GM19023 (cell line): Measurements from ENCODE around the gene FNIP2.
"Not testable (repeated sequence)": the region's sequence is repeated elsewhere in the genome, so short reads cannot be mapped to it uniquely, and the experiment has no call there.

ENCODE experiments used
- ATAC-seq: cut with Tn5 transposase; IDR thresholded peaks from one replicate; pipeline ENCODE4 v1.9.1; 2021; ENCODE audit warnings: mild to moderate bottlenecking, moderate library complexity; ENCODE audit not compliant: unreplicated experiment

Gene FNIP2

DNA sequence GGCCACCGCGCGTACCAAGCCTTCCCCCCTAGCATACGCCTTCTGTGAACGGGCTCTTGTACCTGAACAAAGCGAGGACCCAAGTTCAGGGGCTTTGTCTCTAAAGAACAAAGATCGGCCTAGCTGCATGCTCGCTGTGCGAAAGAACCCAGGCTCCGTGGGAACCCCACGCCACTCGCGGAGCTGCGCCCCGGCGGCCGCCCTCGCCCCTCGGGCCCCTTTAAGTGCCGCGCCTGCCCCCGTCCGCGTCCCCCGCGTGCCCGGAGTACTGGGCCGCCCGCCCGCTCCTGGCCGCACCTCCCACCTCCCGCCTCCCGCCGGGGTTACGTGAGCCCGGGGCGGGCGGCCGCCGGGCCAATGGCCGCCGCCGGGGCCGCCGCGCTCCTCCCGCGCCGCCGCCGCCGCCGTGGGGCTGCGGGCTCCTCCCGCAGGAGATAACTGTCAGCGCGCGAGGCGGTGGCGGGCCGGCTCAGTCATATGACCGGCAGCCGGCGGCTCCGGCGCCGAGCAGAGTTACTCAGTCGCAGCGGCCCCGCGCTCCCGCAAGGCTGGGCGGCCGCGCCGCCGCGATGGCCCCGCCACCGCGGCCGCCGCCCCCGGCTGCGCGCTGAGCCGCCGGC, at the start of gene FNIP2:
Gene FNIP2, plus strand, starts transcription at position 472 of the 620 bp plus-strand sequence. CDS start 187 bp downstream, outside the sequence.
- peak; percentile 89 for ATAC-seq

- no peak for ATAC-seq
Measured at GRCh38 chr4:158721680-158722079, 47.1 kb upstream of the FNIP2 start.

DNA sequence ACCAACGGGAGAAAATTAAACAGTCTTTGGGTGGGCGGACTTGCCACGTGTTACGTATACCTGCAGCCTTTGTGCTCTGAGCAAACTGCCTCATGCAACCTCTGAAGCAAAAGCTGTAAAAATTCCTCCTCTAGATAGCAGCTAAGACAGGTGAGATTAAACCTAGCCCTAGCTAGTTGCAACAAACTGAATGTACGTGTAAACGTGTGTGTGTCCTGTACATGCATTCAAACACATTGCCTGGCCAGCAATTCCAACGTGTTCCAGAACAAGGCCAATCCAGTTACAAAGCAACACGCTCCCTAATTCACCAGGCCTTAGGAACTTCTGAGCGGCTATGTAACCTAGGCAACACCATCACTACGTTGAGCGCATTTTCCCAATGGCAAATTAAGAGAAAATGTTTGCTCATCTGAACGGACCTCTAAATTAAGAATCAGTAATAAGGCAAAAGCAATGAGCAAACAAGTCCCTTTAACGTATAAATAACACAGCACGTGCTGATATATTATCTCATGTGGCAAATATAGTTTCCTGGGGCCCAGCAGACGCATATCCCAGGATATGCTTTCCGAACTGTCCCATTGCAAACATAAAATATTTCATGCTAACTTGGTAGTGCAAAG, 46.4 kb upstream of the FNIP2 start:
- ATAC-seq = peak; percentile 15

DNA sequence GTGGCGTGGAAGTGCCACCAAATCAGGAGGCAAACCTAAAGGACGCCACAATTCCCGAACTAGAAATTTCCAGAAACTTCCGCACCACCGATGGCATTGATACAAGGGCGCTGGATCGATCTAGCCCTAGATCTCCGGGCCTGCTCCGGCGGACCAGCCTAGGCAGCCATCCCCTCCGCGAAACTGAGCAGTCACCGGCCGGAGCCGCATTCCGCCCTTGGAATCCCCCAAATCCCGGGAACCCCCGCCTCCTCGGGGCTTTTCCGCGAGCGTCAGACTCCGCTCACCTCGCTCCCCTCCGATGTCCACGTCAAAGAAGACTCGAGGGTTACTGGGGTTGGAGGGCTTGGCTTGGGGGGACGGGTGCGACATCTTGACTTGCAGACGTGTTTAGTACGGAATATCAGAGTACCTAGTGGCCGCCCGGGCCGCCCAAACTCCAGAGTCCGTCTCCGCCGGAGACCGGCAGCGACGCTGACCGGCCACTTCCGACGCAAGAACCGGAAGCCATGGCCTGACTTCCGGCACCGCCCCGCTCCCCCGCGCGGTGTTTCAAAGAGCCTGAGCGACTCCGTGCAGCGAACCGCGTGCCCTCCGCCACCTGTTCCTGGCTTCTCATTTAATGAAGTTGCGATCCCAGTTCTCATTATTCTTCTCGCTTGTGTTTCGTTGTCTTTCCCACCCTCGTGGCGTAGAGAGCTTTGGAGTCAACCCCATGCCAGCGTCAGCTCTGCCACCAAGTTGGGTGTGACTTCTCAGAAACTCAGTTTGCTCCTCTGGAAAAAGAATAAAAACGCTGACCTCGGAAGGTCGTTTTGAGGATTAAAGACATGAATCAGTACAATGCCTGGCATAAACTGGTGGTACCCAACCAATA, 45.7 kb upstream of the FNIP2 start, which contains the start of gene PPID:
Gene PPID, minus strand, starts transcription at position 480 of the 877 bp plus-strand sequence. Its CDS starts 108 bp downstream, at position 372.
- ATAC-seq = peak; percentile 98

DNA sequence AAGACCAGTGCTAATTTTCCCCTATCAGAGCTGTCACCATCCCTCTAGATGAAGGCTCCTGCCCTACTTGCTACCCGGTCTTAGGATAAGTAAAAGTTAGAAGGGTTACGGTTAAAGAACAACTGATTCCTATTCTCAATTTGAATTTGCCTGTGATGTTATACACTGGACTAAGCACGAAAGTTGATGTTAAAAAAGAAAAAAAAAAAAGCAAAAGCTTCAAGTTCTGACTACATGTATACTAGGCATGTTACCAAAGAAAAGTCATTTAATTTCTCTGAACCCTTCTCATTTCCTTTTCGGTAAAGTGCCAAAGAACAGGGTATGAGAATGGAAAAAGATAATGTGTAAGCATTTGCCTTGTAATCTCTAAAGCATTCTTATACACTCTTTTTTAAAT, 44.2 kb upstream of the FNIP2 start:
- ATAC-seq = no peak

- ATAC-seq = no peak
Measured at GRCh38 chr4:158726633-158727032, 42.2 kb upstream of the FNIP2 start.

DNA sequence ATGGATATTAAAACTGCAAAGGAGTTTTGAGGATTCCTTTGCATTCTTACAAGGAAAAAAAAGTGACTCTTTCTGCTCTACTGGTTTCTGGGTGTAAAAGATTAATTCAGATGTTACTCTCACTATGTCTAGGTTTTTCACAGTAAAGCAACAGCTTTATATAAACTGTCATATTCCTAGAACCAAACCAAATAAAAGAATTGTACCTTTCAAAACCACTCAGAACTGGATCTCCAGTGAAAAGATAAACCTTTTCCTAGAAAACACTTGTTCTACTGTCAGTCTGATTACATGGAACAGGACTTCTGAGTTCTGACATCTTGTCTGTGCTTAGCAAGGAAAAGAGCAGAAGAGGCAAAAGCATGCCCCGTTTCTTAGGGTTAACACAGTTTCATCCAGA, 40.6 kb upstream of the FNIP2 start:
- ATAC-seq = no peak

- ATAC-seq = peak; percentile 95
Measured at GRCh38 chr4:158729716-158730559, 38.9 kb upstream of the FNIP2 start.

DNA sequence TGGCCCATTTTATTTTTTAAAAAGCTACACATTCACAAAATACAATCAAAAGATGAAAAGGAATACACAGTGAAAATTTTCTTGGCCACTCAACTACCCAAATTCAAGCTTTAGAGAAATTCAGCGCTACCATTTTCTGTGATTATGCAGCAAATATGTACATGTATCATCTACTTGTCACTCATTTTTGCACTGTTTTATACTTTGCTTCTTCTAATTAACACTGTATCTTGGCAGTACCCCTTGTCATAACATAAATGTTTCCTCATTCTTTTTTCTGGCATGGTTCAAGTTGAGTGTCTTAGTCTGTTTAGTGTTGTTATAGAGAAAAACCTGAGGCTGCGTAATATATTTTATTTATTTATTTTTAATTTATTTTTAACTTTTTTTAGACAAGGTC, 30.0 kb upstream of the FNIP2 start:
- no peak for ATAC-seq

GRCh38 chr4:158739600-158739999, 29.2 kb upstream of the FNIP2 start:
- ATAC-seq = no peak

DNA sequence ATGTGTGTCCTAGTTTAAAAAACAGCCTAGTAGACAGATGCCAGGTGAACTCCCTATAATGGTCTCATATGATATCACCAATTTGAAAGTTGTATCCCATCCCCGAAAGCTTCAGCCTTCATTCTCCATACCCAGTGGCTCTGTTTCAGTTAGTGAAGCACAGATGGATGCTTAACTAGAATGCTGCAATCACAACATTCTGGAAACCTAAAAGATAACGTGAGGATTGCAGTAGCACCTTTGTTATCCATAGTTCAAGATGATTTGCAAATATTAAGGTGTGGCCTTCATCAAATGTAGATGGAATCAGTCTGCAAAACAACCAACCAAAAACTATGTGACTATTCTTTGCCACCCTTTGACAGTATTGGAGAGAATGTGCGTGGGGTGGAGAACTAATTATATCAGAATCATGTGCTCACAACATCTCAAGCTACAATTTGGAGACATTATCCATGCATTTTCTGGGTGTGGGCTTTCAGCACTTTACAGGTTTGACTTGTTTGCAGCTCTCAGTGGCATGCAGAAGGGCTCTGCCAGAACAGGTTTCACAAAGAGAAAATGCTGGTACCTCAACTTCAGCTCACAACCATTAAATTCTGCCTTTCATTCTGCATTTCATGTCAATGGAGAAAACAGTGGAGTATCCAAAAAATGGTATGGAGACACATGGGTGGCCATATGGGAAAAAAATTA, 27.4 kb upstream of the FNIP2 start:
- ATAC-seq = no peak

DNA sequence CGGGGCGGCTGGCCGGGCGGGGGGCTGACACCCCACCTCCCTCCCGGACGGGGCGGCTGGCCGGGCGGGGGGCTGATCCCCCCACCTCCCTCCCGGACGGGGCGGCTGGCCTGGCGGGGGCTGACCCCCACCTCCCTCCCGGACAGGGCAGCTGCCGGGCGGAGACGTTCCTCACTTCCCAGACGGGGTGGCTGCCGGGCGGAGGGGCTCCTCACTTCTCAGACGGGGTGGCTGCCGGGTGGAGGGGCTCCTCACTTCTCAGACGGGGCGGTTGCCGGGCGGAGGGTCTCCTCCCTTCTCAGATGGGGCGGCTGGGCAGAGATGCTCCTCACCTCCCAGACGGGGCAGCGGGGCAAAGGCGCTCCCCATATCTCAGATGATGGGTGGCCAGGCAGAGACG, 22.3 kb upstream of the FNIP2 start:
- ATAC-seq = not testable (repeated sequence)

- ATAC-seq = no peak
Measured at GRCh38 chr4:158750379-158750778, 18.4 kb upstream of the FNIP2 start.

DNA sequence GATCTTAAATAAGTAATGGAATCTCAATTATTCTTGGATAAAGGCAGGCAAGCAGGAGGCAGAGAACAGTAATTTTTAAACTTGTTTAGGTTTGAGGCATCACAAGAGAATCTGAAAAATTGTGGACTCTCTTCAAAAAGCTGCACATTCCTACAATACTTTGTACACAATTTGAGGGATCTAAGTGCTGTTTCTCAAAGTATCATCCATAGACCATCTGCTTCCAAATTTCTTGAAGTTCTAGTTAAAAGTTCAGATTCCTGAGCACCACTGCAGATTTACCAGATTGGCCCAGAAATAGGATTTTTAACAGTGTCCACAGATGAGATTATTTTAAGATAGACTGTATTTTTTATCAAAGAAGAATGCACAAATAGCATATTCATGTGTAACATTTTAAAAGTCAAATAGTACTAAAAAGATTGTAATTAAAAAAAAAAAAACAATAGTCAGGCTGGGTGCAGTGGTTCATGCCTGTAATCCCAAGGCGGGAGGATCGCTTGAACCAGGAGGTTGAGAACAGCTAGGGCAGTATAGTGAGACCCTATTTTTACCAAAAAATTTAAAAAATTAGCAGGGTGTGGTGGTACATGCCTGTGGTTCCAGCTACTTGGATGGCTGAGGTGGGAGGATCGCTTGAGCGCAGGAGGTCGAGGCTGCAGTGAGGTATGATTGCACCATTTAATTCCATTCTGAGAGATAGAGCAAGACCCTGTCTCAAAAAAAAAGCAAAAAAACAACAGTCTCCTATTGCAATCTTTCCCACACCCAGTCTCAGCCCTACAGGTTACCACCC, 14.2 kb upstream of the FNIP2 start:
- no peak for ATAC-seq

GRCh38 chr4:158755819-158756218, 13.0 kb upstream of the FNIP2 start:
- not testable (repeated sequence) for ATAC-seq

DNA sequence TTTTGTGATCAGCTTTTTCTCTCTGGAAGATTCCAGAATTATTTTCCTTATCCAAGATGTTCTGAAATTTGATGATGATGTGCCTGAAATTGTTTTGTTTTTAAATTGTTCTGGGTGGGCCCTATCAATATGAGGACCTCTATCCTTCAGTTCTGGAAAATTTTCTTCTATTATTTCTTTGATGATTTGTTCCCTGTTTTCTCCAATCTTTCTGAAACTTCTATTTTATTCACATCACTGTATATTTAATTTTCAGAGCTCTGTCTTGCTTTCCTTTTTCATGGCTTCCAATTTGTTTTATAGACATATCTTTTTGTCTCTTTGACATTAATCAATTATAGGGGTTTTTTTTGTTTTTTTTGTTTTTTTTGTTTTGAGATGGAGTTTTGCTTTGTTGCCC, 12.2 kb upstream of the FNIP2 start:
- ATAC-seq = no peak

- no peak for ATAC-seq
Measured at GRCh38 chr4:158758142-158758541, 10.7 kb upstream of the FNIP2 start.

- no peak for ATAC-seq
Measured at GRCh38 chr4:158758703-158759102, 10.1 kb upstream of the FNIP2 start.

DNA sequence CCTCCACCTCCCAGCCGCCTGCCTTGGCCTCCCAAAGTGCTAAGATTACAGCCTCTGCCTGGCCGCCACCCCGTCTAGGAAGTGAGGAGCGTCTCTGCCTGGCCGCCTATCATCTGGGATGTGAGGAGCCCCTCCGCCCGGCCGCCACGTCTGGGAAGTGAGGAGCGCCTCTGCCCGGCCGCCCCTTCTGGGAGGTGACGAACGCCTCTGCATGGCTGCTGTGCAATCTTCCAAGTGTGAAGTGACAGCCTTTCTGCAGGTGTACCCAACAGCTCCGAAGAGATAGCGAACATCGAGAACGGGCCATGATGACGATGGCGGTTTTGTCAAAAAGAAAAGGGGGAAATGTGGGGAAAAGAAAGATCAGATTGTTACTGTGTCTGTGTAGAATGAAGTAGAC, 9.3 kb upstream of the FNIP2 start:
- not testable (repeated sequence) for ATAC-seq
